MCF 10A (cell line): ENCODE measurements around the gene EWSR1. TPM values are rescaled to one million over a fixed set of nuclear protein-coding genes. Genes with fewer than 3 reads are reported as not detected.

Experiments
- BruUV-seq: library from RNA; stranded (reverse); fragments of 400-500 nt; replicated peaks from 2 replicates; lab custom pipeline; 2021; lab: Mats Ljungman, UMichigan
- CTCF ChIA-PET: fragments of 300-600 bp; sonication (Branson Sonifier 250); formaldehyde crosslinking; extraction: SDS; loops from one replicate; lab custom pipeline; 2021; ENCODE audit warnings: antibody characterized with exemption, inconsistent platforms; lab: Yijun Ruan, JAX
- POLR2A ChIA-PET: fragments of 300-600, 350-650 bp; sonication (Branson Sonifier 250); formaldehyde crosslinking; extraction: SDS; loops from one replicate; lab custom pipeline; 2020; ENCODE audit warnings: antibody characterized with exemption, inconsistent platforms; lab: Yijun Ruan, JAX
- DNase-seq: peaks from one replicate; pipeline ENCODE4 v3.0.0-alpha.2; 2018; ENCODE audit not compliant: unreplicated experiment
- H3K27ac Mint-ChIP-seq: one replicate; pipeline ENCODE4 v1.8.0; 2022; ENCODE audit warnings: mild to moderate bottlenecking, low read depth, mixed read lengths; ENCODE audit not compliant: unreplicated experiment
- H3K27me3 Mint-ChIP-seq: one replicate; pipeline ENCODE4 v1.8.0; 2022; ENCODE audit warnings: mixed read lengths; ENCODE audit not compliant: insufficient read depth, unreplicated experiment
- H3K36me3 Mint-ChIP-seq: one replicate; pipeline ENCODE4 v1.8.0; 2022; ENCODE audit warnings: mild to moderate bottlenecking, moderate library complexity, mixed read lengths; ENCODE audit not compliant: insufficient read depth, unreplicated experiment
- H3K4me1 Mint-ChIP-seq: one replicate; pipeline ENCODE4 v1.8.0; 2022; ENCODE audit warnings: mixed read lengths; ENCODE audit not compliant: insufficient read depth, unreplicated experiment
- H3K4me3 Mint-ChIP-seq: one replicate; pipeline ENCODE4 v1.8.0; 2022; ENCODE audit warnings: mild to moderate bottlenecking, moderate library complexity, mixed read lengths; ENCODE audit not compliant: unreplicated experiment
- H3K9me3 Mint-ChIP-seq: one replicate; pipeline ENCODE4 v1.8.0; 2022; ENCODE audit warnings: mixed read lengths; ENCODE audit not compliant: unreplicated experiment
- CTCF ChIP-seq: fragments of 200-600 bp; IDR thresholded peaks from one replicate; pipeline ENCODE4 v1.8.0; 2022; ENCODE audit warnings: antibody characterized with exemption, mild to moderate bottlenecking; ENCODE audit not compliant: unreplicated experiment
- intact Hi-C: fragments of 100-400 bp; cut with micrococcal nuclease; formaldehyde crosslinking; loops from 2 replicates; pipeline ENCODE4 v1.14.1; 2022
- total RNA-seq: library from RNA; stranded (reverse); gene quantifications from 2 replicates; pipeline ENCODE4 v1.2.3, GENCODE V29; 2022

The EWSR1 gene
- total RNA-seq, 1 experiment from 2014 or later = 486 TPM

GRCh38 chr22:29265305-29265704 lies 2.8 kb upstream of the EWSR1 start:
- no TSS peak for BruUV-seq
- POLR2A ChIA-PET = no interaction called here
- Mint-ChIP-seq H3K36me3 (peaks cover 31% of the 10 kb centered on the region), H3K27ac (no peak overlapping the region), H3K4me3 (no peak overlapping the region), H3K4me1 (peaks cover 9% of the 10 kb centered on the region), H3K27me3 (no peaks in the 10 kb centered on the region), H3K9me3 (no peaks in the 10 kb centered on the region)
- no peak for TF ChIP-seq CTCF
- intact Hi-C loops = no loop called here
- CTCF ChIA-PET = interaction anchor here (0.7 to 1.6 kb wide), 3 partner anchors 17 to 255 kb away, joined by 3 to 11 read pairs (median 3); no protein-coding TSS in a partner anchor
- no peak for DNase-seq

GRCh38 chr22:29265929-29266328 lies 2.1 kb upstream of the EWSR1 start:
- Mint-ChIP-seq H3K27me3 (no peaks in the 10 kb centered on the region), H3K4me1 (peaks cover 15% of the 10 kb centered on the region), H3K27ac (peak overlapping the region; percentile 99), H3K36me3 (peaks cover 38% of the 10 kb centered on the region), H3K9me3 (no peaks in the 10 kb centered on the region), H3K4me3 (peak overlapping the region; percentile 88)
- no TSS peak for BruUV-seq
- intact Hi-C loops = no loop called here
- ChIA-PET CTCF (interaction anchor here (0.7 to 1.5 kb wide), 3 partner anchors 18 to 255 kb away, joined by 3 to 13 read pairs (median 3); no protein-coding TSS in a partner anchor), POLR2A (interaction anchor here (0.9 kb wide), 1 partner anchor 9 kb away, joined by 3 read pairs; no protein-coding TSS in a partner anchor)
- DNase-seq = no peak
- no peak for TF ChIP-seq CTCF

GRCh38 chr22:29266564-29267461 lies 1.3 kb upstream of the EWSR1 start:
- ChIA-PET POLR2A (interaction anchor here (0.5 to 1.5 kb wide), 8 partner anchors 10 to 1852 kb away, joined by 3 to 5 read pairs (median 4); no protein-coding TSS in a partner anchor), CTCF (interaction anchor here (0.6 to 1.5 kb wide), 4 partner anchors 19 to 430 kb away, joined by 3 to 13 read pairs (median 6); no protein-coding TSS in a partner anchor)
- Mint-ChIP-seq H3K27me3 (no peaks in the 10 kb centered on the region), H3K27ac (peak overlapping the region; percentile 99), H3K9me3 (no peaks in the 10 kb centered on the region), H3K36me3 (peaks cover 46% of the 10 kb centered on the region), H3K4me1 (peaks cover 24% of the 10 kb centered on the region), H3K4me3 (peak overlapping the region; percentile 88)
- intact Hi-C loops = no loop called here
- no peak for TF ChIP-seq CTCF
- DNase-seq = peak; percentile 11
- BruUV-seq = no TSS peak

GRCh38 chr22:29267462-29267857 lies 608 bp upstream of the EWSR1 start:
- Mint-ChIP-seq H3K27ac (peak overlapping the region; percentile 99), H3K27me3 (no peaks in the 10 kb centered on the region), H3K4me3 (peak overlapping the region; percentile 88), H3K9me3 (no peaks in the 10 kb centered on the region), H3K36me3 (peaks cover 49% of the 10 kb centered on the region), H3K4me1 (peaks cover 29% of the 10 kb centered on the region)
- TF ChIP-seq CTCF = no peak
- TSS peak; percentile 54 for BruUV-seq
- intact Hi-C loops = no loop called here
- ChIA-PET CTCF (interaction anchor here (0.6 to 1.5 kb wide), 3 partner anchors 19 to 422 kb away, joined by 3 to 13 read pairs (median 5); no protein-coding TSS in a partner anchor), POLR2A (interaction anchor here (0.6 to 1.5 kb wide), 5 partner anchors 22 to 1853 kb away, joined by 3 to 5 read pairs (median 4); no protein-coding TSS in a partner anchor)
- DNase-seq = no peak
